ENCODE results near the gene DOCK11.

DNA sequence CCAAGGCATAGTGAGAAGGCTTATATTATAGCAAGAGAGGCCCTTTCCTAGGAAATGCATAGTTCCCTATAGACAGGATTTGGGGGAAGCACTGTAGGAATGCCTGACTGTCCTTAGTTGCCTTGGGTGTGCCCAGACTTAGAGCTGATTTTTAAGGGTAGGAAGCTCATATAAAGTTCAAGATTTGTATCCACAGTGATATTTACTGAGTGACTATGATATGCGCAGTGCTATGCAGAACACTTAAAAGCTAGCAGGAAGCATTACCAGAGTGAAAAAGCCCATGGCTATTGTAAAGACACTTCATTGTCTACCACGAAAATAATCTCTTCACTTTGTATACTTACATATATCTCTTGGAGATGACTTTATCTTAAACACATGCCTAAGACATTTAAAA is 181.7 kb downstream of the DOCK11 start:
- TF ChIP-seq, protein P1, sequence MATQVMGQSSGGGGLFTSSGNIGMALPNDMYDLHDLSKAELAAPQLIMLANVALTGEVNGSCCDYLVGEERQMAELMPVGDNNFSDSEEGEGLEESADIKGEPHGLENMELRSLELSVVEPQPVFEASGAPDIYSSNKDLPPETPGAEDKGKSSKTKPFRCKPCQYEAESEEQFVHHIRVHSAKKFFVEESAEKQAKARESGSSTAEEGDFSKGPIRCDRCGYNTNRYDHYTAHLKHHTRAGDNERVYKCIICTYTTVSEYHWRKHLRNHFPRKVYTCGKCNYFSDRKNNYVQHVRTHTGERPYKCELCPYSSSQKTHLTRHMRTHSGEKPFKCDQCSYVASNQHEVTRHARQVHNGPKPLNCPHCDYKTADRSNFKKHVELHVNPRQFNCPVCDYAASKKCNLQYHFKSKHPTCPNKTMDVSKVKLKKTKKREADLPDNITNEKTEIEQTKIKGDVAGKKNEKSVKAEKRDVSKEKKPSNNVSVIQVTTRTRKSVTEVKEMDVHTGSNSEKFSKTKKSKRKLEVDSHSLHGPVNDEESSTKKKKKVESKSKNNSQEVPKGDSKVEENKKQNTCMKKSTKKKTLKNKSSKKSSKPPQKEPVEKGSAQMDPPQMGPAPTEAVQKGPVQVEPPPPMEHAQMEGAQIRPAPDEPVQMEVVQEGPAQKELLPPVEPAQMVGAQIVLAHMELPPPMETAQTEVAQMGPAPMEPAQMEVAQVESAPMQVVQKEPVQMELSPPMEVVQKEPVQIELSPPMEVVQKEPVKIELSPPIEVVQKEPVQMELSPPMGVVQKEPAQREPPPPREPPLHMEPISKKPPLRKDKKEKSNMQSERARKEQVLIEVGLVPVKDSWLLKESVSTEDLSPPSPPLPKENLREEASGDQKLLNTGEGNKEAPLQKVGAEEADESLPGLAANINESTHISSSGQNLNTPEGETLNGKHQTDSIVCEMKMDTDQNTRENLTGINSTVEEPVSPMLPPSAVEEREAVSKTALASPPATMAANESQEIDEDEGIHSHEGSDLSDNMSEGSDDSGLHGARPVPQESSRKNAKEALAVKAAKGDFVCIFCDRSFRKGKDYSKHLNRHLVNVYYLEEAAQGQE (IDR thresholded peaks at IDR 0.05; ENCODE audit: insufficient read depth in 1 of 2, low read depth in 2 of 2, low read length in 2 of 2) = no peak
- TF ChIP-seq POLR2AphosphoS5 (IDR thresholded peaks at IDR 0.05; ENCODE audit: low read depth, low read length) (no peak), TAF1 (IDR thresholded peaks at IDR 0.05; ENCODE audit: borderline replicate concordance, insufficient read depth, low read length) (no peak)

All from PFSK-1 (cell line).